ENCODE results near the gene KCNK1. TPM values are rescaled to one million over a fixed set of nuclear protein-coding genes. Genes with fewer than 3 reads are reported as not detected.
"Not testable (repeated sequence)": the region's sequence is repeated elsewhere in the genome, so short reads cannot be mapped to it uniquely, and the experiment has no call there.

KCNK1 gene
- total RNA-seq, 4 donors from 2014 or later, result 1.2 to 25.7 (median 21.7) TPM

- no peak overlapping the region for H3K4me3 ChIP-seq
- no peaks in the 10 kb centered on the region for H3K36me3 ChIP-seq
- intact Hi-C loops (cut with DNase I; ENCODE audit: low total_unique reads) (no loop called here), in situ Hi-C loops (cut with MboI; ENCODE audit: low pct_ligation_motif_present in 1 of 4, low pct_unique_long_range_greater_than_20kb in 1 of 4, low sequenced_read_pairs in 3 of 4) (no loop called here)
- H3K27me3 ChIP-seq, result peaks cover 3% of the 10 kb centered on the region
- H3K4me1 ChIP-seq, result peaks cover 0 to 9% (median 7%) of the 10 kb centered on the region in 4 donors
- 86 to 89% methylated on average over 1 to 3 of the region's 3 CpGs for WGBS, 2 donors (ENCODE audit: low coverage in 1 of 2)
- TF ChIP-seq EP300 (IDR thresholded peaks at IDR 0.05; ENCODE audit: low read depth) (no peak), POLR2A (IDR thresholded peaks at IDR 0.05) (no peak), CTCF (IDR thresholded peaks at IDR 0.05) (no peak), POLR2AphosphoS5 (IDR thresholded peaks at IDR 0.05) (no peak)
- H3K27ac ChIP-seq, result no peak overlapping the region
- DNase-seq, result no peak
- peaks cover 0 to 4% of the 10 kb centered on the region in 2 donors for H3K9me3 ChIP-seq
Measured at GRCh38 chr1:233608988-233609387, 4.9 kb upstream of the KCNK1 start.

DNA sequence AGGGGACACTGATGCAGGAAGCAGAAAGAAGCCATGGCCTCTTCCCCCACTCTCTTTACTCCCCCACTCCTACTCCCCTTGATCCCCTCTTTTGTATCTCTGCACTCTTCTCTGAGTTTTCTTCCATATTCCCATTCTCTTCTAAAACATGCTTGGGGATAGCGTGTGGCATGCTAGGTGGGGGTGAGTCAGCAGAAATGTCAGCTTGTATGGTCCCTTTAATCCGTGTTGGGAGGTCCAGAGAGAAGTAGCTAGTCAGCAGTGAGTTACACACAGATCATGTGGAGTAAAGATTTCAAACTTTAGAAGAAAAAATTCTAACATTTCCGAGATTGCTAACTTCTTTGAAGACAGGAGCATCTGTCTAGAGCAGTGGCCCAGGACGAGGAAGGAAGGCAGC, 4.0 kb upstream of the KCNK1 start:
- H3K4me3 ChIP-seq, result no peak overlapping the region
- H3K27me3 ChIP-seq, result peaks cover 12% of the 10 kb centered on the region
- WGBS, 2 donors (ENCODE audit: low coverage in 1 of 2), result 72 to 75% methylated on average over 3 to 4 of the region's 4 CpGs
- in situ Hi-C loops (cut with MboI; ENCODE audit: low pct_ligation_motif_present in 1 of 4, low pct_unique_long_range_greater_than_20kb in 1 of 4, low sequenced_read_pairs in 3 of 4), result no loop called here
- H3K4me1 ChIP-seq, result peaks cover 0 to 9% (median 7%) of the 10 kb centered on the region in 4 donors
- no peak overlapping the region for H3K27ac ChIP-seq
- intact Hi-C loops (cut with DNase I; ENCODE audit: low total_unique reads), result no loop called here
- H3K9me3 ChIP-seq, result no peaks in the 10 kb centered on the region
- no peak for DNase-seq
- H3K36me3 ChIP-seq, result no peaks in the 10 kb centered on the region
- TF ChIP-seq EP300 (IDR thresholded peaks at IDR 0.05; ENCODE audit: low read depth), result no peak
- no peak for TF ChIP-seq POLR2A (IDR thresholded peaks at IDR 0.05)
- no peak for TF ChIP-seq POLR2AphosphoS5 (IDR thresholded peaks at IDR 0.05)
- TF ChIP-seq CTCF (IDR thresholded peaks at IDR 0.05), result no peak

- in situ Hi-C loops (cut with MboI; ENCODE audit: low pct_ligation_motif_present in 1 of 4, low pct_unique_long_range_greater_than_20kb in 1 of 4, low sequenced_read_pairs in 3 of 4), result no loop called here
- Histone ChIP-seq H3K36me3 (no peaks in the 10 kb centered on the region), H3K4me3 (no peak overlapping the region), H3K27me3 (peaks cover 18% of the 10 kb centered on the region), H3K9me3 (no peaks in the 10 kb centered on the region), H3K4me1 (peaks cover 0 to 9% (median 7%) of the 10 kb centered on the region in 4 donors), H3K27ac (no peak overlapping the region)
- intact Hi-C loops (cut with DNase I; ENCODE audit: low total_unique reads), result no loop called here
- TF ChIP-seq POLR2A (IDR thresholded peaks at IDR 0.05) (no peak), POLR2AphosphoS5 (IDR thresholded peaks at IDR 0.05) (no peak), CTCF (IDR thresholded peaks at IDR 0.05) (no peak), EP300 (IDR thresholded peaks at IDR 0.05; ENCODE audit: low read depth) (no peak)
- 83 to 89% methylated on average over 1 to 2 of the region's 2 CpGs for WGBS, 2 donors (ENCODE audit: low coverage in 1 of 2)
- no peak for DNase-seq
Measured at GRCh38 chr1:233610628-233611027, 3.3 kb upstream of the KCNK1 start.

DNA sequence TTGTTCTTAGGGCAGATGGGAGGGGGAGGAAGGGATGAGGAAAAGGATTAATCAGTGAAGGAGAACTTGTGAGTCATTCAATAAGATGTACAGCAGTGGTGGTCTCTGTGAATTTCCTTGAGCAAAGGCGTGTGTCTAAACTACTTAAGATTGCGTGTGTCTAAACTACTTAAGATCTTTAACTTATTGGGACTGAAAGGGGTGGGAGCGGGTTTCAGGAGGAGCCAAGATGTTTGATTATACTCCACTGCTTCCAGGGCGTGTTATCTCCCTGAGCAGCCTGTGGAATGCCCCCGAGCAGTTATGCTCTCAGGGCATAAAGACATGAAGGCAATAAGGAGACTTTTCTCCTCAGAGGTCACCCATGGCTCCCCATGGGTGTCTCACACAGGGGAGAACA, 2.5 kb upstream of the KCNK1 start:
- H3K4me3 ChIP-seq; H3K27ac ChIP-seq; DNase-seq; in situ Hi-C loops (cut with MboI; ENCODE audit: low pct_ligation_motif_present in 1 of 4, low pct_unique_long_range_greater_than_20kb in 1 of 4, low sequenced_read_pairs in 3 of 4); H3K9me3 ChIP-seq; intact Hi-C loops (cut with DNase I; ENCODE audit: low total_unique reads); H3K36me3 ChIP-seq: not testable (repeated sequence)
- 42 to 47% methylated on average over 5 of the region's 5 CpGs for WGBS, 2 donors (ENCODE audit: low coverage in 1 of 2)
- Histone ChIP-seq H3K27me3 (peaks cover 18% of the 10 kb centered on the region), H3K4me1 (peaks cover 0 to 16% (median 8%) of the 10 kb centered on the region in 4 donors)

GRCh38 chr1:233614173-233614742, 352 bp downstream of the KCNK1 start:
- peak overlapping the region; percentile 84 to 88 (median 86) for H3K27ac ChIP-seq
- in situ Hi-C loops (cut with MboI; ENCODE audit: low pct_ligation_motif_present in 1 of 4, low pct_unique_long_range_greater_than_20kb in 1 of 4, low sequenced_read_pairs in 3 of 4) (no loop called here), intact Hi-C loops (cut with DNase I; ENCODE audit: low total_unique reads) (no loop called here)
- peaks cover 0 to 11% (median 0%) of the 10 kb centered on the region in 4 donors for H3K4me1 ChIP-seq
- TF ChIP-seq EP300 (IDR thresholded peaks at IDR 0.05; ENCODE audit: low read depth), result no peak
- no peak for TF ChIP-seq CTCF (IDR thresholded peaks at IDR 0.05)
- TF ChIP-seq POLR2AphosphoS5 (IDR thresholded peaks at IDR 0.05), result no peak
- no peak for TF ChIP-seq POLR2A (IDR thresholded peaks at IDR 0.05)
- peak overlapping the region; percentile 52 to 70 (median 58) for H3K4me3 ChIP-seq
- H3K9me3 ChIP-seq, result no peaks in the 10 kb centered on the region
- H3K36me3 ChIP-seq, result no peaks in the 10 kb centered on the region
- DNase-seq, result peak; percentile 25
- WGBS, 2 donors (ENCODE audit: low coverage in 1 of 2), result 3% methylated on average over 27 of the region's 43 CpGs; no CpG with 5 or more reads in 1 of the 2 donors
- H3K27me3 ChIP-seq, result peaks cover 18% of the 10 kb centered on the region
